ENCODE measurements around the gene INPP5A.

INPP5A gene

DNA sequence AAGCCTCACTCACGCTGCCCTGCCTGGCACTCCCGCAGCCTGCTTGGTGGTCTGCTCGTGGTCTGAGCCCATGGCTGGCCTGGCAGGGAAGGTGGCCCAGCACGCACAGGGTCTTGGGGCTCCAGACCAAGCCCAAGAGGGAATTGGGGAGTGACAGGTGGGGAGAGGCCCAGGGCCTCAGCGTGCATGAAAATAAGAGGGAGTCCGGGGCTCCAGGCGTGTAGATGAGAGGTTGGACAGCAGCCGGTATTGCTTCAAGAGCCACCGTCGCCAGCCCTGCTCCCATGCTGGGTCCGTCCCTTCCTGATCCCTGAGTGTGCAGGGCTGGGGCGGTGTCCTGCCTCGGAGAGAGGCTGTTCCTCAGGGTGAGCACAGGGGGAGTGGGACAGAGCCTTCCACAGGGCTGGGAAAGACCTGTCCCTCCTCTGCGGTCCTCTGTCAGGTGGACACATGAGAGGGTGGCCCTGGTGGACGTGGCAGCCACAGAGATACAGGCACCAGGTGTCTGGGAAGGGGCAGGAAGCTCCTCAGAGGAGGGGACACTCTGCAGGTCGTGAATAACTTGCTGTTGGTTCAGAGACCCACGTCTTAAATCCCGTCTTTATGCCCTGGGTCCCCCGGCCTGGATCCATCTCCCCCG, 113.1 kb downstream of the INPP5A start:
- DNase-seq = no peak

GRCh38 chr10:132651511-132652029, 114.0 kb downstream of the INPP5A start:
- no peak for DNase-seq

GRCh38 chr10:132652446-132652845, 114.9 kb downstream of the INPP5A start:
- no peak for DNase-seq

DNA sequence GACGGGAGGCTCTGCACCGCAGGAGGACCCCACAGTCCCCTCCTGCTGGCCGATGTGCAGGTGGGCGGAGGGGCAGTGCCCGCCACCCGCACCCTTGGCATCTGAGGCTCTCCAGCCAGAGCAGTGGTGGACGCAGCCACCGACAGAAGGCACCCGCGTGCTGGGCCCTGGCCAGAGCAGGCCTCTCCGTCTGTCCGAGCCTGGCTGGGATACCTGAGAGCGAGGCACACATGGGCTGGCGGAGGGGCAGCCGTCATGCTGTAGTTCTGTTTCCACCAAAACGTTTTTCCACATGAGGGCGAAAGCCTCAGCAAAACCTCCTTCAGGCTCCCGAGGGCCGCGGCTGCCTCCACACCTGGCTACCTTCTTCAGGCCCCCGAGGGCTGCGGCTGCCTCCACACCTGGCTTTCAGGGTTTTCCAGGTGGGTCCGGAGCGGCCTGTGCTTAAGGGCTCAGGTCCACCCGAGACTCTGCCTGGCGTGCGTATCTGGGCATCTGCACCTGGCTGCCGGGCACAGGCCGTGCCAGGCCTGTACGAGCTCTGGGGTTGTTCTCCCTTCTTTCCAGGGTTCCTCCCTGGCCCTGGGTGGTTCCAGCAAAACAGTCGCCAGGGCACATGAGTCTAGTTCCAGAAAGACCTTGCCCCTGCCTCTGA, 115.5 kb downstream of the INPP5A start:
- DNase-seq = no peak

DNA sequence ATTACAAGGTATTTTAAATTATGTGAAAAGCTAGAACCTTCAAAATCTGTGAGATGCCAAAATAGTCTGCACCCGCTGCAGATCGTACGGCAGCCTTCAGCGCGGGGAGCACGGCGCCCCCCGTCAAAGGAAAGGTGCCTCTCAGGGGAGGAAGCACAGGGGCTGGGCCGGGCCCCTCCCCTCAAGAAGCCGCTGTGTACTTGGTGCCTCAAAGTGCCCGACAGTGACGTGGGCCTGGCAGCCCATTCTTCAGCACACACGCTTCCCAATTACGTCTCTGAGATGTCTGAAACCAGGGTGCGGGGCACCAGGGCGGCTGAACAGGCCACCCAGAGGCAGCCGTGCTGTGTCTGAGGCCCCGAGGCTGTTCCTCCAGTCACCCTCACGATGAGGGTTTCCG, 116.1 kb downstream of the INPP5A start:
- no peak for DNase-seq

DNA sequence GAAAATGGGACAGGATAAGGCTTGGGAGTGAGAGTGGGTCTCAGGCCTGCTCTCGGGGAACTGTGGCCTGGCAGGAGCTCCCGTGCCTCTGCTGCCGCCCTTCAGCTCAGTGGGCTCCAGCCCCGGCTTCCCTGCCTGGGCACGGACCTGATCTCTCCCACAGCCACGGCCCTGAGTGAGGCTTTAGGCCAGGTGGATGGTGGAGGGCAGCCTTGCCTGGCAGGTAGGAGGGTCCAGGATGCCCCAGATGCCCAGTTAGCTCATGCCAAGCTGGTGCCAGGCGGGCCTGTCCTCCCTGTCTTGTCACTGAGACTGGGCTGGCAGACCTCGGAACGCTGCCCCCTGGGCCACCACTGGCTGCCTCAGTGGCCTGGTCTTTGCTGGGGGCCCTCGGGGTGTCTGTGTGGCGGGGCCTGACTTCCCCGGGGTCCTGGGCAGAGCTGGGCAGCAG, 116.6 kb downstream of the INPP5A start:
- no peak for DNase-seq

GRCh38 chr10:132654708-132655661, 117.4 kb downstream of the INPP5A start:
- peak; percentile 48 for DNase-seq

DNA sequence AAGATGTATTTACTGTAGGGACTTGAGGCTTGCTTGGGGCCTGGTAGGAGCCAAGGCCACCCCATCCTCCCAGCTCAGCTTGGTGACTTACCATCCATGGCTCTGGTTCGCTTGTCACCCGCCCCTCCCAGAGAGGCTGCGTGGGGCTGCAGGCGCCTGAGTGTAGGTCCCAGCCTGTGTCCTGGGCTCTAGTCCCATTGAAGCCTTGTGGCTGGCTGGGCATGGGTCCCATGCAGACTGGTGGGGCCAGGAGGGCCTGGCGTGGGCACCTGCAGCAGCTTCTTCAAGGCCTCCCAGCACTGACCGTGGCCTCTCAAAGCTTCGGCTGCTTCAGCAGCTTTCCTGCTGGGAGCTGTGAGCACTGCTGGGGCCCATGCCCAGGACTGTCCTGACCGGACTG, 118.1 kb downstream of the INPP5A start:
- no peak for DNase-seq

DNA sequence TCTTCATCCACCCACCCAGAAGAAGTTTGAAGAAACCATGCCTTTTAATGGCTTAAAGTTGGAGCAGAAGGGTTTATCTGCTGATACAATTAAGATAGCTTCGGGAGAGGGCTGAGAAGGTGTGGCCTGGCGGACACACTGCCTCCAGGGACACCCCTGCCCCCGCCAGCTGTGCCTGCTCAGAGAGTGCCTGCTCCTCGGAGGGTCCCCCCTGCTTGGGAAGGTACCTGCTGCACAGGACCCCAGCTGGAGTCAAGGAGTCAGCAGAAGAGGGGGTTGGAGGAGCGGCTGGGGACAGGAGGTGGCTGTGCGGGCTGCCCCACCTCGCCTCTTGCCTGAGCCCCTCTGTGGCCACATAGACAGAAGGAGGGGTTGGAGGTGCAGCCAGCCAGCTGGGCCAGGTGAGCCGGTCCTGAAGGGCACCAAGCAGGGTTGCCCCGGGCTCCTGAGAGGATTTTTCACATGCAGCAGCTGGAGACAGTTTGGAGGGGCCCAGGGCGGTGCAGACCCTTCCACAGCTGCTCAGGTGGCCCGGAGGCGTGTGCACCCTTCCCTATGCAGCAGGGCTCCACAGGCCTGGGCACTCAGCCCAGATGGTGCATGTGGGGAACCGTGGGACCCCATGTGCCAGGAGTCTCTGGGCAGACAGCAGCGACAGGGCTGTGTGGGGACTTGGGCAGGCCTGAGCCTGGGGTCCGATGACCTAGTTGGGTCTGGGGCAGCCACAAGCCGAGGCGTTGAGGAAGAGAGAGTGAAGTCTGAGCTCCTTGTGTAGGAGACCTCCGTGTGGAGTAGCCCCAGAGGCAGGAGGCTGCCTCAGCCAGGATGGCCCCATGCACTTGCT, 118.9 kb downstream of the INPP5A start:
- no peak for DNase-seq

DNA sequence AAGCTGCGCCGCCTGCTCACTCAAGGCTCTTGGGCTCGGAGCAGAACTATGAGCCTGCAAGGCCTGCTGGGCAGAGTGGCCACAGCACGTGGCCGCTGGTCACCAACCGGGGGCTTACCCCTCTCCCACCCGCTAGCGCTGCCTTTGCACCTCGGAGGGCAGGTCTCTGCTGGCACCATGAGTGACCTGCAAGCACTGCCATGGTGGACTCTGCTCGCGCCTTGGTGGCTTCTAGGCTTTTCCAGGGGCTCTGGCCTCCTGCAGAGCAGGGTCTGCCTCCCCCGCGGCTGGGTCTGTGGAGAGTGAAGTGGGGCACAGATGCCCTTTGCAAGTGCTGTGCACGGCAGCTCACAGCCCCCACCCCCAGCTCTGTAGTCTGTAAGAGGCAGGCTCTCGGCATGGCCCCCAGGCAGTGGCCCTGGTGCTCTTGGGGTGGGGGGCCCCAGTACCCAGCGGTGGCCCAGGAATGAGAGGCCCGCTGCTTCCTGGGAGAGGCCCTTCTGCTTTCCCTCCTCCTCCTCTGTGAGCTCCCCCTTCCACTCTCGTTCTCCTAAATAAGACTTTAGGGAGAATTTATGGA, 119.6 kb downstream of the INPP5A start:
- DNase-seq = no peak

DNA sequence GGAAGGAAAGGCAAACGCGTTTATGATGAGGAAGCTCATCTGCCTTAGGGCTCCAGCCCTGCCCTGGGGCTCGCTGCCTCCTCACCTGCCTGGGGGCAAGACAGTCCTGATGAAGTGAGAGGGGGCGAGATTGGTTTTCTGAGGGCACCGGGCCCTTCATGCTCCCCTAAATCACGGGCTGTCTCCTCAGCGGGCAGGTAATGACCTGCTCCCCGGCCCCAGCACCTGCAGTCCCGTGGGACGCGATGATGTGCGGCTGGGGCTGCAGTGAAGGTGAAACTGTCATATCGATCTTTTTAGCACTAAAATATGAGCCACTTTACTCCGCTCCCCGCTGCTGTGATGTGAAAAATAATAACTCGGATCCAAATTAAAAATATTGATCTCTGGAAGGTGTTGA, 120.2 kb downstream of the INPP5A start:
- DNase-seq = no peak

DNA sequence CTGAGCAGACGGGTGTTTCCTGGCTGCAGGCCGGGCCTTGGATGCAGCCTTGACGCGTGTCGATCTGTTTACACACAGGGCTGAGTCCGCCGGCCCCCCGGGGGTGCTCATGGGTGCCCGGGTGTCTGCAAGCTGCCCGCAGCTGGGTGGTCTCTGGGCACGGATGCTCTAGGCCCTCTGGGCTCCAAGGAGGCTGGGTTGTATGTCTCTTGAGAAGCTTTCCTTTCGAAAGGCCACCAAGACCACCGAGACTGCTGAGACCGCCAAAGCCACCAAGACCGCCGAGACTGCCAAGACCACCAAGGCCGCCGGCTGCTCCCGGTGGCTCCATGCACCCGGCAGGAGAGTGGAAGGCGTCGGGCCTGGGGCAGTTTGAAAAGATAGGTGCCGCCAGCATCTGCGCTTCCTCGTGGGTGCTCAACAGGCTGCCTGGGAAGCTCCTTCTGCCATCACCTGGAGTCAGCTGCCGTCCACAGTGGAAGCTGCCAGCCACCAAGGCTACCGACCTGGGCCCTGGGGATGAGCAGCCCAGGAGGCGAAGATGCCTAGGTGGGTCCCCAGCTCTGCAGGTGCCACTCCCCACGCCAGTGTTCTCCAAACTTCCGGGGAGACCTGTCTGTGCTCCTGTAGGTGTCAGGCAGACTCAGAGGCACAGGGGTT, 121.1 kb downstream of the INPP5A start:
- DNase-seq = no peak

GRCh38 chr10:132659206-132660091, 121.9 kb downstream of the INPP5A start:
- DNase-seq = no peak

DNA sequence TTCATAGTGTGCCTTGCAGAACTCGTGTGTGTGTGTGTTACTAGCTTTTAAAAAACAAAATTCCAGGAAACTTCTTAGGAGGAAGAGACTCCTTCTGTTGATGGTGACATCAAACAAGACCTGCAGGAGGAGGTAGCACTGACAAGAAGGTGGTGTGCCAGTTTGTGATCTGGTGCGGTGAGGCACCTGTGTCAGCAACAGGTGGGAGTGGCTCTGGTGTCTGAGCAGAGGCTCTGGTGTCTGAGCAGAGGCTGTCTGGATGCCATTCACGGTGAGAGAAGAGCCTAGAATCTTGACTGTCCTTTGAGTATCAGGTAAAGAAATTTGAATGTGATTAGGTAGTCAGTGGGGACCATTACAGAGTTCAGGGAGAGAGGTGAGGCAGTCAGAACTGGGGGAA, 122.8 kb downstream of the INPP5A start:
- DNase-seq = no peak

DNA sequence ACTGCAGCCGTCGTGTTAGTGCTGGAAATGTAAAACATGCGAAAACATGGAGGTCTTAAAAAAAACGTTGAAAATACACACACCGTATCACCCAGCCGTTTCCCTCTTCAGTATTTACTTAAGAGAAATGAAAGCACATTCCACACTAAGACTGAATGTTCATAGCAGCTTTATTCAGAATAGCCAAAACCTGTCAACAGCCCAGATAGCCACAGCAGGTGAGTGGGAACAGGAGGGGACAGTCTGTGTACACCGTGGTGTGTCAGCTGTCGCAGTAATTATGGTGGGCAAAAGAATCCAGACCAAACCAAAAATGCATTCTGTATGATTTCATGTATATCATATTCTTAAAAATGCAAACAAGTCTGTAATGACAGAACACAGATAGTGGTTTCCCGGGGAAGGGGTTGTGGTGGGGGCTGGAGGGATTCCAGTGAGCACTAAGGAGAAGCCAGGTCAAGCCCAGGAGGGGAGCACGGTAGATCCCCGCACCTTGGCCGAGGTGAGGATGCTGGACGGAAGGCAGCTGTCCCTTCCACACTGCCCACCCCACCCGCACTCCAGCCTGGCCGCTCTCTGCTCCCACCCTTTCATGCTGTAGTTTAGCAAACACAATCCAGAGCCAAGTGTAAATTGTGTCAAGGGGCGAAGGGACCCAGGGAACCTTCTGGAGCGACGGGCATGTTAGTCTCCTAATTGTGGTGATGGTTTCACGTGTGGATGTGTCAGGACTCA, 124.8 kb downstream of the INPP5A start:
- no peak for DNase-seq

GRCh38 chr10:132663666-132664365, 126.2 kb downstream of the INPP5A start:
- no peak for DNase-seq

GRCh38 chr10:132664407-132664806, 126.8 kb downstream of the INPP5A start:
- no peak for DNase-seq

- no peak for DNase-seq
Observed at GRCh38 chr10:132664883-132665282, 127.3 kb downstream of the INPP5A start.
